Kidney tubule cell (primary cell): Measurements from ENCODE around the gene CDKN1B.

Source experiments
- DNase-seq: peaks from one replicate; pipeline ENCODE4 v3.0.0-alpha.2; 2018; ENCODE audit warnings: low spot score

Gene CDKN1B

GRCh38 chr12:12759234-12759915 is 42.2 kb downstream of the CDKN1B start:
- no peak for DNase-seq

- DNase-seq = no peak
Measured at GRCh38 chr12:12764824-12765223, 47.7 kb downstream of the CDKN1B start.

GRCh38 chr12:12770262-12770661 is 53.1 kb downstream of the CDKN1B start:
- DNase-seq = no peak
